K562 (cell line): ENCODE results near the gene CSNK1D. TPM values are rescaled to one million over a fixed set of nuclear protein-coding genes. Genes with fewer than 3 reads are reported as not detected.

Experiments
- BRCA1 ChIP-seq, 2 experiments: fragments of 450-650 bp in 1 of 2; sonication (generic) in 1 of 2; formaldehyde crosslinking in 1 of 2; IDR thresholded peaks; 2 replicates each; pipeline versions ENCODE4 v1.5.0 to v1.6.1; 2017 to 2020; ENCODE audit warnings: mild to moderate bottlenecking in 1 of 2, missing genetic modification reagents in 1 of 2
- ELF1 ChIP-seq: fragments of 200-800 bp; sonication (Bioruptor generic); IDR thresholded peaks from 2 replicates; pipeline ENCODE4 v1.6.1; 2016; ENCODE audit warnings: missing genetic modification characterization, missing compliant biosample characterization
- EP400 ChIP-seq: fragments of 450-650 bp; IDR thresholded peaks from 2 replicates; pipeline ENCODE4 v1.6.1; 2017; ENCODE audit warnings: antibody characterized with exemption, mild to moderate bottlenecking, moderate library complexity
- ETV1 ChIP-seq: fragments of 450-650 bp; conservative IDR thresholded peaks from 2 replicates; pipeline ENCODE4 v1.6.1; 2016; ENCODE audit warnings: missing genetic modification characterization, control low read depth, low read depth, missing compliant biosample characterization
- HNRNPL ChIP-seq: fragments of 200-400 bp; formaldehyde crosslinking; IDR thresholded peaks from 2 replicates; pipeline ENCODE4 v1.6.1; 2017; ENCODE audit warnings: low read depth, mild to moderate bottlenecking, low read length
- KDM1A ChIP-seq, 2 experiments: fragments of 450-650 bp; IDR thresholded peaks; 2 replicates each; pipeline ENCODE4 v1.6.1; 2016; ENCODE audit warnings: mild to moderate bottlenecking in 2 of 2
- KLF10 ChIP-seq: fragments of 250-450 bp; sonication (Bioruptor Pico); IDR thresholded peaks from 2 replicates; pipeline ENCODE4 v1.6.1; 2021; ENCODE audit warnings: matching md5 sums
- MEF2D ChIP-seq: conservative IDR thresholded peaks from 2 replicates; pipeline ENCODE4 v1.6.1; 2016; ENCODE audit warnings: low read depth, missing genetic modification characterization, missing compliant biosample characterization
- MEIS2 ChIP-seq: fragments of 450-650 bp; IDR thresholded peaks from 2 replicates; pipeline ENCODE4 v1.6.1; 2014; ENCODE audit warnings: mild to moderate bottlenecking; ENCODE audit not compliant: partially characterized antibody
- MTF1 ChIP-seq: fragments of 250-450 bp; sonication (Bioruptor Pico); IDR thresholded peaks from 2 replicates; pipeline ENCODE4 v1.9.0; 2021; ENCODE audit warnings: moderate library complexity, mild to moderate bottlenecking, inconsistent platforms, borderline replicate concordance
- NR2F6 ChIP-seq: fragments of 450-650 bp; formaldehyde crosslinking; IDR thresholded peaks from 2 replicates; pipeline ENCODE4 v1.4.0; 2020; ENCODE audit warnings: mild to moderate bottlenecking
- NR4A1 ChIP-seq, 2 experiments: fragments of 250-450 bp in 1 of 2; fragments of 450-650 bp in 1 of 2; sonication (Bioruptor Pico) in 1 of 2; IDR thresholded peaks; 2 replicates each; pipeline versions ENCODE4 v1.4.0 to v1.6.1; 2016 to 2020; ENCODE audit warnings: mild to moderate bottlenecking in 2 of 2, missing compliant biosample characterization in 1 of 2, missing genetic modification characterization in 1 of 2, moderate library complexity in 1 of 2
- PCBP1 ChIP-seq: fragments of 200-400 bp; formaldehyde crosslinking; IDR thresholded peaks from 2 replicates; pipeline ENCODE4 v1.6.1; 2018; ENCODE audit warnings: mild to moderate bottlenecking, low read depth, low read length; ENCODE audit not compliant: poor library complexity, severe bottlenecking
- POLR2A ChIP-seq: fragments of 450-650 bp; conservative IDR thresholded peaks from 2 replicates; pipeline ENCODE4 v1.6.1; 2016
- POLR2G ChIP-seq: fragments of 200-400 bp; formaldehyde crosslinking; IDR thresholded peaks from 2 replicates; pipeline ENCODE4 v1.6.1; 2017; ENCODE audit warnings: low read depth, mild to moderate bottlenecking, antibody characterized with exemption, low read length, moderate library complexity
- SMAD4 ChIP-seq: fragments of 250-450 bp; sonication (Bioruptor Pico); conservative IDR thresholded peaks from 2 replicates; pipeline ENCODE4 v1.8.0; 2021; ENCODE audit warnings: inconsistent platforms, mild to moderate bottlenecking, moderate library complexity
- SMARCE1 ChIP-seq: fragments of 450-650 bp; IDR thresholded peaks from 2 replicates; pipeline ENCODE4 v1.7.1; 2016; ENCODE audit warnings: mild to moderate bottlenecking
- SP1 ChIP-seq: sonication (generic); formaldehyde crosslinking; IDR thresholded peaks from 2 replicates; pipeline ENCODE4 v1.8.1; 2022; ENCODE audit warnings: mild to moderate bottlenecking, missing genetic modification reagents
- TRIM24 ChIP-seq, 2 experiments: fragments of 450-650 bp; IDR thresholded peaks; 2 replicates each; pipeline ENCODE4 v1.6.1; 2016
- ZBTB7A ChIP-seq: IDR thresholded peaks from 2 replicates; pipeline ENCODE4 v1.6.1; 2011; ENCODE audit warnings: low read depth, mild to moderate bottlenecking, low read length, moderate library complexity, borderline replicate concordance; ENCODE audit not compliant: control insufficient read depth
- ZC3H4 ChIP-seq: sonication (generic); formaldehyde crosslinking; IDR thresholded peaks from 2 replicates; pipeline ENCODE4 v1.9.0; 2021; ENCODE audit warnings: missing genetic modification reagents, borderline replicate concordance
- ZC3H8 ChIP-seq: fragments of 450-650 bp; IDR thresholded peaks from 2 replicates; pipeline ENCODE4 v1.6.1; 2017
- ZFP30 ChIP-seq: fragments of 250-450 bp; sonication (Bioruptor Pico); IDR thresholded peaks from 2 replicates; pipeline ENCODE4 v1.8.0; 2022; ENCODE audit warnings: moderate library complexity, mild to moderate bottlenecking, inconsistent platforms, borderline replicate concordance
- ZNF324 ChIP-seq: fragments of 250-450 bp; sonication (Bioruptor Pico); IDR thresholded peaks from 2 replicates; pipeline ENCODE4 v1.4.0; 2020; ENCODE audit warnings: mild to moderate bottlenecking
- ZNF449 ChIP-seq: fragments of 250-450 bp; sonication (Bioruptor Pico); IDR thresholded peaks from 2 replicates; pipeline ENCODE4 v1.8.0; 2022; ENCODE audit warnings: moderate library complexity, mild to moderate bottlenecking, inconsistent platforms
- ZNF740 ChIP-seq, 3 experiments: fragments of 200-800 bp in 1 of 3; sonication (Bioruptor generic) in 1 of 3; sonication (generic) in 1 of 3; formaldehyde crosslinking in 1 of 3; IDR thresholded peaks; 2 replicates each; pipeline versions ENCODE4 v1.6.1 to v1.8.0; 2016 to 2022; ENCODE audit warnings: mild to moderate bottlenecking in 2 of 3, missing compliant biosample characterization in 2 of 3, missing genetic modification characterization in 2 of 3, missing genetic modification reagents in 1 of 3
- ZZZ3 ChIP-seq: fragments of 450-650 bp; IDR thresholded peaks from 2 replicates; pipeline ENCODE4 v1.6.1; 2016; ENCODE audit warnings: antibody characterized with exemption, mild to moderate bottlenecking, moderate library complexity
- polyA plus RNA-seq, 8 experiments: library from polyadenylated mRNA; depleted of rRNA in 4 of 8; stranded (reverse) in 5 of 8; unstranded in 3 of 8; fragments of >200 nt; fragmentation: Nextera tagmentation in 2 of 8; fragmentation: Illumina TruSeq in 1 of 8; extraction: Ambion mirVana in 2 of 8; extraction: Trizol in 1 of 8; gene quantifications; 2 replicates each; pipeline versions ENCODE4 v1.2.1 to v1.2.3, GENCODE V29; 2011 to 2014; ENCODE audit warnings: inconsistent platforms in 1 of 8, missing spikeins in 1 of 8
- total RNA-seq, 7 experiments: library from RNA; depleted of rRNA in 6 of 7; stranded (reverse); fragments of >200 nt in 6 of 7; fragmentation: Illumina TruSeq in 2 of 7; extraction: Trizol in 2 of 7; gene quantifications; 2 replicates each; pipeline versions ENCODE4 v1.2.1 to v1.2.3, GENCODE V29; 2011 to 2021; ENCODE audit warnings: low replicate concordance in 1 of 7

CSNK1D gene
- total and polyA plus RNA-seq, 9 of the 15 experiments (the other 6 are each of a cell fraction or from before 2014, with no cell fraction given) = 6.5 to 133 (median 41.3) TPM

- TF ChIP-seq ETV1 (tag) (peak; percentile 51; the same call in 1 of the 2 replicates), HNRNPL (0 out of 2 replicates have a peak, but pooled peaks have one; percentile 20), TRIM24 (IDR thresholded peaks at IDR 0.05) (peak; percentile 39 to 64; a peak in 2 of 4 replicates), ELF1 (tag) (peak; percentile 38; the same call in 1 of the 2 replicates), MEIS2 (peak; percentile 80), POLR2A (no peak), ZNF740 (CRISPR knock-in tag; IDR thresholded peaks at IDR 0.05) (peak; percentile 88), ZNF740 (tag; IDR thresholded peaks at IDR 0.05) (peak in 1 of 2 experiments; percentile 65; a peak in 2 of 4 replicates), ZFP30 (no peak), POLR2G (peak; percentile 42; the same call in 1 of the 2 replicates), KLF10 (CRISPR knock-in tag) (no peak), MEF2D (no peak), NR2F6 (CRISPR knock-in tag) (no peak), BRCA1 (IDR thresholded peaks at IDR 0.05) (no peak), BRCA1 (CRISPR knock-in tag; IDR thresholded peaks at IDR 0.05) (no peak), SMAD4 (CRISPR knock-in tag) (peak; percentile 70; the same call in 1 of the 2 replicates), ZNF449 (CRISPR knock-in tag) (no peak), EP400 (no peak; the same call in 1 of the 2 replicates), SMARCE1 (no peak), NR4A1 (CRISPR knock-in tag; IDR thresholded peaks at IDR 0.05) (peak; percentile 61; the same call in 1 of the 2 replicates), NR4A1 (tag; IDR thresholded peaks at IDR 0.05) (no peak), SP1 (no peak), MTF1 (CRISPR knock-in tag) (no peak), ZC3H4 (no peak), ZNF324 (CRISPR knock-in tag) (no peak), ZZZ3 (no peak), KDM1A (IDR thresholded peaks at IDR 0.05) (peak in 1 of 2 experiments; percentile 59; a peak in 1 of 4 replicates), ZC3H8 (no peak), ZBTB7A (0 out of 2 replicates have a peak, but pooled peaks have one; percentile 22), PCBP1 (peak; percentile 35)
Observed at GRCh38 chr17:82215095-82215971, 58.2 kb downstream of the CSNK1D start (continued).
